GM18907 (cell line): ENCODE measurements around the gene HMGN3.

Experiments used
- ATAC-seq: cut with Tn5 transposase; IDR thresholded peaks from one replicate; pipeline ENCODE4 v1.9.1; 2021; ENCODE audit warnings: mild to moderate bottlenecking, moderate library complexity; ENCODE audit not compliant: unreplicated experiment

The HMGN3 gene

DNA sequence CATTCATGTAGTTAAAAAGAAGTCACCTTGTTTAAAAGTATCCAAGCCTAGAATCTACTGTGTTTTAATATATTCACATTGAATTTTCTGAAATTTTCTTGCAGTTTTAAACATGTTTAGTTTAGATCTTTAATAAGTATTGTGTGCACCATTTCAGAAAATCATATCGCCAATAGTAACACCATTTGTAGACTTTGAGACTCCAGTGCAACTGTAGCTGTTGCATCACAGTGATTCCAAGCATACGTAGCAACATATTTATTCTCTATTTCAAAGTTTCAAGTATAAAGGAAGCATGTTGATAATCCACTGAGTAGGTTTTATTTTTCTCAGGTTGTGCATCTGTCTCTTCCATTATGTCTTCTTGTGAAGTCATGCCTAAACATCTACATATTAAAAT, 46.4 kb downstream of the HMGN3 start:
- ATAC-seq, result no peak

DNA sequence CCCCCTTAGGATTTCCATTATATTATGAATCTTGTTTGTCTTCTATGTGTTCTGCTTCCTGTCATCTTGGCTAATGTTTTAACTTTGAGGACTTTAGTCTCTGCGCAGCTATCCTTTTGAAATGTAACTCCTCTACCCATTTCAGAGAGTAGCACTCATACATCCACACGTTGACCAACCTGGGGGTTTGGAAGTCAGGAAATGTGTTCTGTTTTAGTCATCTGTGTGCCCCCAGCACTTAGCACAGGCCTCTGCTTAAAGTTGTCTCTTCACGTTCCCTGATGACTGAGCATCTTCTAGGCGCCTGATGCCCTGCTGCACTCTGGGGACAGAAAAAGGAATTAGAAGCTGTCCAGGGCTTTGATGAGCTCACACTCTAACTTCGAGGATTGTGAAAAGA, 47.9 kb downstream of the HMGN3 start:
- ATAC-seq, result no peak

DNA sequence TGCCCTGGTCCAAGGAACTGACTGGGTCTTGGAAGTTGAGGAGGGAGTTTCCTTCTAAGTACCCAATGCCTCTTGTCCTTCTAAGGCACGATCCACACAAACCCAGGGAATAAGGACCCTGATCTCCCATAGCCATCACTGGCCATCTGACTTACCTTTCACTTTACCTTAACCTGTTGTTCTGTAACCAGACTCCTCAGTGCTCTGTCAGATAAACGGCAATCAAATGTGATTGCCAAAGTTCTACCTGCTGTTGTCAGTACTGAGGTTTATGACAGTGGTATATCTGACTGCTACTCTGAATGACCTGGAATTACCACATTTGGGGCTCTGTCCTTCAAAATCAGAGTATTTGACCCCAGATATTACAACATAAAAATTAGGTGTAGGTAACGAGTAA, 49.8 kb downstream of the HMGN3 start:
- no peak for ATAC-seq

DNA sequence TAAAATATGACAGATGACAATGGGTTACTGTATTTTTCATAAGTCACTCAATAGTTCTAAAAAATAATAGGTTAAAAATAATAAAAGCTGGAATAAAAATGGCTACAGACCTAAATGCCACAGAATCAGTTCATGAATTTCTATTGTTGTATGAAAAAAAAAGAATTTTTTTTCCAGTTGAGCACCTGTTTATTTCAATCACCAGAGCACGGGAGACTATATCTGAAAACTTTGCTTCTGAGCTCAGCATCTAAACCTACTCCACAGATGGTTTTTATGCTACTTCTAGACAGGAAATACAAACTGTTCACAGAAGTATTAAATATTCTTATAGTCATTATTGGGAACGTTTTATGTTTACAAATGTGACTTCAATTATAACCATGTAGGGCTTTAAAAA, 50.4 kb downstream of the HMGN3 start:
- ATAC-seq, result no peak

DNA sequence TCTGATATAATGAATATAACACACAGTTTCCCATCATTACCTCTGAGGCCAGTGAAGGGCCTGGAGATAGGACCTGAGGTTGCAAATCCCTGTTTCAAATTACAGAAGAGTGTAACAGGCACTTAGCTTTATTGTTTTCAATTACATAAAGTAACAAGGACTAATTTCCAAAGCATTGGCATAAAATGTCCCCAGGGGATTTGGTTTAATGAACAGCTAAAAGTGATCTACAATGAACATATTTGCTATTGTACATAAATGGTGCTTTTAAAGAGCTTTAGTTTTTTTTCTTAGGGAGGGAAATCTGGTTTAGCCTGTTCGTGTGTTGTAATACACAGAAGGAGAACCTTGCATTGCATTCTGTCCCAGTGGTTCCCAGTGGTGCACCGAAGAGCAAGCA, 54.4 kb downstream of the HMGN3 start:
- ATAC-seq, result no peak

DNA sequence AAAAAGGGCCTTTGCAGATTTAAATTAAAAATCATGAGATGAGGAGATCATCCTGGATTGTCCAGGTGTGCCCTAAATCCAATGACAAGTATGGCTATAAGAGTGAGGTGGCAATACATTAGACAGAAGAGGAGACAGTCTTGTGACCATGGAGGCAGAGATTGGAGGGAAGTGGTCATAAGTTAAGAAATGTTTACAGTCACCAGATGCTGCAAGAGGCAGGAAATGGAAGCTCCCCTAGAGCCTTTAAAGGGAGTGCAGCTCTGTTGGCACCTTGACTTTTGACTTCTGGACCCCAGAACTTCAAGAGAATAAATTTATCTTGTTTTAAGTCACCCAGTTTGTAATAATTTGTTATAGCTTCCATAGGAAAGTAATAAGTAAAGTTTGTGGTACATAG, 61.1 kb downstream of the HMGN3 start:
- no peak for ATAC-seq

DNA sequence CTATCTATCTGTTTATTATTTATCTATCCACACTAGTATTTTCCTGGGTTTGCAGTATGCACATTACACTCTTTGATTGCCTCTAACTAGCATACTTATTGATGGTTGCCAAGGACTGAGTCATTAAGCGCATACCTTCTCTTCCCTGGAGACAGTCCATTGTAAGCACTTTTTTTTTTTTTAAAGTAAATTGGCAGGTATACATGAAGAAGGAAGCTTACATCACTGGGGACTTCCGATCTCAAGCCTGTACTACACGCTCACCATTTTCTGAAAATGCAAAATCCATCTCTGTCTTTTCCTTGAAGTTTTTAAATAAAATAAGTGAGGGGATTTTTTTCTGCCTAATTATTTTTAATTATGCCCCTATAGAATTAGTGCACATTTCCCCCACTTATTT, 63.5 kb downstream of the HMGN3 start:
- ATAC-seq, result no peak

DNA sequence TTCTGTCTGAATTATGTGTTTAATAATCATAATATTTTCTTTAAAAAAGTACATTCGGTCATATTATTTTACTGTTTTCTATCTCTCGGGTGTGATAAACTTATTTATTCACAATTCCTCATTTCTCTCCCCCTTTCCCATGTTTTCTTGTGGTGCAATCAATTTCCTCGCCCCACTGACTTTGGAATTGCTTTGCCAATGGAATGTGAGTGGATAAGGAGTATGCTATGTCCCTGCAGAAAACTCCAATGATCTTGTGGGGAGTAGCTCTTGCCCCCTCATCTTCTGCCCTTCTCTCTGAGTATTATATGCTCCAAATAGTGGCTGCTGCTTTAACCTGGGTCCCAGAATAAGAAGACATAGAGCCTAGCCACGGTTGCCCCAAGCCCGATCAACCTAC, 64.1 kb downstream of the HMGN3 start:
- no peak for ATAC-seq

DNA sequence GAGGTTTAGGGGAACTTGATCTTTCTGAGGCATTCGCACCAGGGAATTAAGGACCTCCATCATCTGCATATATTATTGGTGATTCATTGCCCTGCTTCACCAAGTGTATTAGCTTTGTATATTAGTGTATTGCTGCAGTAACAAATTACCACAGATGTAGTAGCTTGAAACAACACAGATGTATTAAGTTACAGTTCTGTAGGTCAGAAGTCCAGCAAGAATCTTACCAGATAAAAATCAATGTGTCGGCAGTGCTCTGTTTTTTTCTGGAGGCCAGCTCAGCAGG, 65.8 kb downstream of the HMGN3 start:
- ATAC-seq, result no peak

DNA sequence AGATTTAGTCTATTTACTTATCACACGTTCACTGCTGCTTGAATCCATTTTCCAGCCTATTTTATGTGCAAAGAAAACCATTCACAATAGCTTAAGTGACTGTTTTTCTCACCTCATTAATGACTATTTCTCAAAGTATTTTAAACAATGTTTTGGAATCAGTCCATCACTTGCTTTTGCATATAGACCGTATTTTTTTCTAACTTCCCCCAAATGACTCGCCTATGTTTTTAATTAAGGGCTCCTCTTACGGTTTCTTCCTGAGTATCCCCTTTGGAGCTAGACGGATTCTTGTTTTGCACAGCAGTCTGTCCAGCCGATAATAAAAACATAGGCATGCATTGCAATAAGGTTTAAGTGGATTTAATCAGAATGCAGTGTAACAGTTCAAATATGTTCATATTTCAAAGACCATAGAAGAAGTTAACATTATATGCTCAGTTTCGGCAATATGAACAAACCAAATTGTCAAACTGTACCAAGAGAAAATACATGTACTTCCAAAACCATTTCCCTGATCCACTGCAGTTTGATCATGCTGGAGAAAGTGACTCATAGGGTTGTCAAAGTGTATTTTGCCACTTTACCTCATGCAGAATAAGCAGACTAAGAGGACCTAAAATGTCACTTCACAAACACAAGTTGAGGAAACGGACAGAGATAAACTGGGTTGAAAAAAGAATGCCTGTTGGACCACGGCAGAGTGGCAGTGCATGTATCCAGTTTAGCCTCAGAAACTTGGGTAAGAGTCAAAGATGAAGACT, 66.4 kb downstream of the HMGN3 start:
- ATAC-seq, result no peak

DNA sequence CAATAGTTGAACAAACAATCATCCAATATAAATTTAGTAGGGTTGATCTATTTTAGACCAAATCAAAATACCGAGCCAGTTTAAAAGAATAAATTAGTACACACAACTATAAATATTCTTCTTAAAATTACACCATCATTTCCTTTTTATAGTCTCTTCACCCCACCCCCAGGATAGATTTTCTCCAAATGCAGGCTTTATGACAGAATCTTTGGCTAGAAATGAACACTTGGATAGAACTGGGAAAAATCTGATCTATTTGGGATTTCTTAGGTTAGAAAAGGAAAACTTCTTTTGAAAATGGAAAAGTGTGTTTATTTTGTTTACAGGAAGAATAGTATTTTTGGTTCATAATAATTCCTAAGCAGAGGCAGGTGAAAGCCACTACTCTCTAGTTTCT, 74.6 kb downstream of the HMGN3 start:
- no peak for ATAC-seq

DNA sequence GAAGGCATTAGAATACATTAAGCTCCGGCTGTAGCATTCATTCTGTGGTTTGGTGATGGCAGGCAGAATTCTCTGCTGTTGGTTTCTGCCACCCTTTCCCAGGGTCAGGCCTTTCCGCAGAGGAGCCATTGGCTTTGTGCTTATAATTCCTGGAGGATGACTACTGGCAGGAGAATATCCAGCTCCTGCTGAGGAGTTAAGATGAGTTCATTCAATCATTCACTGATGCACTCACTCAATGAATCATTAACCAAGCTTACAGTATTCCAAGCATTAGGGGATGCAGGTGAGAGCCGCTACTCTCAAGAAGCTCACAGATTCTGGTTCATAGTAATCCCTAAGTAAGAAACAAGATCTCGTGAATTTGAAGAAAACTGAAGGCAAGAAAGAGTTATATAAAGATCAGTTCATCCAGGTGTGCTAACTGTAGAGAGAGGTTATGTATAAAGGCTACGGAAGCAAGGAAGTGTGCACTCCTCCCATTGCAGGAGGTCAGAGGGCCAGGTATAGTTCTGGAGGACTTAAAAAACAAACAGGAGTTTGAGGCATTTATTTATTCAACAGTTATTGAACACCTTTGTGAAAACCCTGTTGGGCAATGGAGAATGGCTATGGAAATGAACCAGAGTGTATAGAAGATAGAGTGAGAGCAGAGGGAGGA, 75.5 kb downstream of the HMGN3 start:
- no peak for ATAC-seq

DNA sequence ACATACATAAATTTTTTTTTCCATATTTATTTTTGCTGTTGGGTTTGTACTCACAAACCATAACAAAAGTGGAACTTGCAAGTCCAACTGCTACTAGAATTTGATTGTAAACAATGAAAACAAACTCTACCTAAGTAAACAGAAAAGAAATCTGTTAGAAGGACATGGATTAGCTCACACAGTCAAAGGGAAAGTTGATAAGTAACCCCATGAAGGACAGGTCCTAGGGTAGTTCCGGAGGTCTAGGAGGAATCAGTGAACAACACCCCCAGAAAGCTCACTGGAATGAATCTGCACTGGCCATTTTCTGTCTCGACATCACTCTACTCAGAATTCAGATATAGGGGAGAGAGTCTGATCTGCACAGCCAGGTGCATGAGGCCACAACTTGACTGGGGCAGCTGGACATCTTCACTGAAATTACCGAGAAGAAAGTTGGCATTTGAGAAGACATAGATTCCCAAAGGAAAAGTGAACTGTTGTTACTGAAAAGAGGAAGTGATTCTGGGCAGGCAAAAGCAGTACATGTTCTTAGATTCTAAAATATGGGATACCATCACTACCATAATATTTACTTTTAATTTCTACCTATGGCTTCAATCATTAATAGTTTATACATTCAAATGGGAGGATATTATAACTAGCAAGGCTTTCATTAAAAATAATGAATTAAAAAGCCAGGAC, 76.4 kb downstream of the HMGN3 start:
- ATAC-seq, result no peak

DNA sequence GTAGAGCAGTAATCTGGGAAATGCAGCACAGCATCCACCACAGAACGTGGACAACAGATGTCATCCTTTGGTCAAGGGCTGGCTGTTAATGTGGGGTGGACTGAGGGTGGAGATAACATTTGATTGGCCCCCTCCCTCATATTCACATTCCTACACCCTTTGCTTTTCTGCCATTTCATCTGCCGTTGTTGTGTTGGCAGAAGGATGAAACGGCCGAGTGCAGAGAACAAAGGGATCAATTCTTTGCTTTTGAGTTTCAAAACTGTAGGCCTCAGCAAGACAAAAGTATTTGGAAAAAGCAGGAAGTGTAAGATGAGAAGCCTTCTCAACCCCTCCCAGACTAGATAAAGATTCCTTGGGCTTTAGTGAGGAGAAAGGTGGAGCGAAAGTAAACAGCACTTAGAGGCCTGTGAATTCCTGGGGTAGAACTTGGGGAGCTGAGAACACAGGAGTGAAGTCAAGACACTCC, 82.2 kb downstream of the HMGN3 start:
- no peak for ATAC-seq
